ENCODE data around the gene INVS. TPM values are rescaled to one million over a fixed set of nuclear protein-coding genes. Genes with fewer than 3 reads are reported as not detected.

The INVS gene
- total and polyA plus RNA-seq, 2 of the 13 experiments (the other 11 are each of a cell fraction or from before 2014, with no cell fraction given), result 11.3 to 16.3 TPM

DNA sequence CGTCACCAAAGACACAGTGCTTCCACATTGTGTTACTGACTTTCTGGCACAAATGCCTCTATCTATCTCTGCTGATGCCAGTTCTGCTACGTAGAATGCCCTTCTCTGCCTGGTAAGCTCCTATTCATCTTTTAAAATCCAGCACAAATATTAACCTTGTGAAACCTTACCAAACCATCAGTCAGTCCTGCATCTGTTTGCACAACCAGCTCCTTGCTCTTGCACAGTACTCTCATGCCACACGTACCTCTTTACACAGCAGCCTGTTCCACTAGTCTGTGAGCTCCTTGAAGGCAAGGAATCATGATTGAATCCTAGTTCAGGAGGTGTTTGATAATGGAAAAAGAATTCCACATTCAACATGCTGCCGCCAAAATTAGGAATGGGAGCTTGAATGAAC lies 197.4 kb downstream of the INVS start (continued):
- no peak for TF ChIP-seq ZNF644 (CRISPR knock-in tag; IDR thresholded peaks at IDR 0.05; ENCODE audit: low read depth)

DNA sequence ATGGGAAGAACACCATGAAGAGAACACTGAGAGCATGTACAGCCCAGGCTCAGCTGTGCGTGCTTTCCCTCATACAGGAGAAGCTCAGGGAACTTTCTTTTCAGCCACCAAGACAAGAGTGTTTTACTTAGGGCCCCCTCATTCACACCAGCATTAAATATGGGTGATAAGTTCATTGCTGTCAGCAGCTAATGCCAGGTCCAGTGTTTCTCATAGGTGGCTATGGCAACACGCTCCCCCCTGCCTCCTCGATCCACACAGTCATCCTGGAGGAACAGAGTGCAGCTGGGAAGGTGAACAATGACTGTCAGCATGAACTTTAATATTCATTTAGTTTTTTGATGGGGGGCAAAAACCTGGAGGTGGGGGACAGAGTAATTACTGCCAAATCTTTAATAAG lies 199.3 kb downstream of the INVS start:
- TF ChIP-seq RBM22 (optimal IDR thresholded peaks at IDR 0.05; ENCODE audit: low read length) (peak; percentile 54), EZH2 (conservative IDR thresholded peaks at IDR 0.05; ENCODE audit: low read depth, low read length) (no peak), ZNF614 (CRISPR knock-in tag; IDR thresholded peaks at IDR 0.05; ENCODE audit: borderline replicate concordance) (no peak), MEIS2 (CRISPR knock-in tag; IDR thresholded peaks at IDR 0.05) (no peak), ZNF33B (CRISPR knock-in tag; IDR thresholded peaks at IDR 0.05) (no peak)
- TF ChIP-seq, protein P1, sequence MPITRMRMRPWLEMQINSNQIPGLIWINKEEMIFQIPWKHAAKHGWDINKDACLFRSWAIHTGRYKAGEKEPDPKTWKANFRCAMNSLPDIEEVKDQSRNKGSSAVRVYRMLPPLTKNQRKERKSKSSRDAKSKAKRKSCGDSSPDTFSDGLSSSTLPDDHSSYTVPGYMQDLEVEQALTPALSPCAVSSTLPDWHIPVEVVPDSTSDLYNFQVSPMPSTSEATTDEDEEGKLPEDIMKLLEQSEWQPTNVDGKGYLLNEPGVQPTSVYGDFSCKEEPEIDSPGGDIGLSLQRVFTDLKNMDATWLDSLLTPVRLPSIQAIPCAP (CRISPR knock-in tag; IDR thresholded peaks at IDR 0.05; ENCODE audit: low read depth), result no peak
- intact Hi-C loops (cut with micrococcal nuclease; ENCODE audit: unreplicated experiment), result no loop called here
- ChIA-PET POLR2A (no interaction called here), CTCF (ENCODE audit: low intra/inter-chr PET ratio, low total read pairs) (no interaction called here)
- 93% methylated on average over 3 of the region's 3 CpGs for WGBS (ENCODE audit: low lambda C conversion rate)
- ATAC-seq, result no peak
- no peak overlapping the region for H2AFZ ChIP-seq (ENCODE audit: low read length)
- peaks cover 19 to 89% of the 10 kb centered on the region in 2 experiments for H3K36me3 ChIP-seq (replicated peaks in 1 of 2; ENCODE audit: control insufficient read depth in 1 of 2, insufficient read depth in 2 of 2, low read length in 2 of 2)
- H3K27me3 ChIP-seq (ENCODE audit: control insufficient read depth in 1 of 2, insufficient read depth in 2 of 2, low read length in 2 of 2), result no peaks in the 10 kb centered on the region
- H3K79me2 ChIP-seq (ENCODE audit: insufficient read depth, low read length), result no peaks in the 10 kb centered on the region
- H3K4me3 ChIP-seq (replicated peaks in 1 of 3; ENCODE audit: insufficient read depth in 1 of 3, low read depth in 2 of 3, low read length in 3 of 3), result no peak overlapping the region
- FAIRE-seq, result no peak
- no peak overlapping the region for H3K9ac ChIP-seq (ENCODE audit: insufficient read depth, low read depth, low read length)
- BruUV-seq (replicated peaks), result no TSS peak
- H3K4me1 ChIP-seq (ENCODE audit: insufficient read depth, low read length), result peaks cover 34% of the 10 kb centered on the region
- H3K27ac ChIP-seq (ENCODE audit: extremely low read length, insufficient read depth, low read length), result no peak overlapping the region
- in situ Hi-C loops (cut with HindIII; ENCODE audit: extremely low pct_ligation_motif_present, low pct_unique_long_range_greater_than_20kb), result no loop called here
- no peak overlapping the region for H3K4me2 ChIP-seq (ENCODE audit: low read depth, low read length)
- H4K20me1 ChIP-seq (ENCODE audit: insufficient read depth, low read length), result peaks cover 6% of the 10 kb centered on the region; the same call in 1 of the 2 replicates
- no peaks in the 10 kb centered on the region for H3K9me3 ChIP-seq (ENCODE audit: low read length)
- no peak for DNase-seq (ENCODE audit: low spot score)

DNA sequence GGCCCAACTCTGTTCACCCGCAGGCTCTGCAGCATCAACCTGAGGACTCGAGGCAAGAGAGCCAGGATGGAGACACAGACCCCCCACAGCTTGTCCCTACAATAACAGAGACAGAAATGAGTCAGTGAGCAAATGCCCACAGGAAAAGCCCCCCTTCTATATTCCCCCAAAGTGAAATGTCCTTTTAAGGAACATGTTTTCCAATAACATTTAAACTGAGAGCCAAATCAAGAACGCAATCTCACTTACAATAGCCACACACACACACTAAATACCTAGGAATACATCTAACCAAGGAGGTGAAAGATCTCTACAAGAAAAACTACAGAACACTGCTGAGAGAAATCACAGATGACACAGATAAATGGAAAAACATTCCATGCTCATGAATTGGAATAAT lies 204.7 kb downstream of the INVS start:
- FAIRE-seq (no peak), DNase-seq (ENCODE audit: low spot score) (no peak), ATAC-seq (no peak)
- in situ Hi-C loops (cut with HindIII; ENCODE audit: extremely low pct_ligation_motif_present, low pct_unique_long_range_greater_than_20kb), result loop anchor here (25.0 kb wide), 1 partner anchor 266 kb away; no protein-coding TSS in a partner anchor
- Histone ChIP-seq H3K79me2 (ENCODE audit: insufficient read depth, low read length) (peaks cover 6% of the 10 kb centered on the region), H3K9ac (ENCODE audit: insufficient read depth, low read depth, low read length) (no peak overlapping the region), H3K9me3 (ENCODE audit: low read length) (no peaks in the 10 kb centered on the region), H3K4me3 (replicated peaks in 1 of 3; ENCODE audit: insufficient read depth in 1 of 3, low read depth in 2 of 3, low read length in 3 of 3) (no peak overlapping the region), H3K4me1 (ENCODE audit: insufficient read depth, low read length) (peaks cover 12% of the 10 kb centered on the region; the same call in 1 of the 2 replicates), H3K27ac (ENCODE audit: extremely low read length, insufficient read depth, low read length) (no peak overlapping the region), H3K36me3 (replicated peaks in 1 of 2; ENCODE audit: control insufficient read depth in 1 of 2, insufficient read depth in 2 of 2, low read length in 2 of 2) (peaks cover 10 to 62% of the 10 kb centered on the region in 2 experiments), H2AFZ (ENCODE audit: low read length) (no peak overlapping the region), H4K20me1 (ENCODE audit: insufficient read depth, low read length) (peaks cover 5% of the 10 kb centered on the region; the same call in 1 of the 2 replicates), H3K27me3 (ENCODE audit: control insufficient read depth in 1 of 2, insufficient read depth in 2 of 2, low read length in 2 of 2) (no peaks in the 10 kb centered on the region), H3K4me2 (ENCODE audit: low read depth, low read length) (no peak overlapping the region)
- TF ChIP-seq, protein P2, sequence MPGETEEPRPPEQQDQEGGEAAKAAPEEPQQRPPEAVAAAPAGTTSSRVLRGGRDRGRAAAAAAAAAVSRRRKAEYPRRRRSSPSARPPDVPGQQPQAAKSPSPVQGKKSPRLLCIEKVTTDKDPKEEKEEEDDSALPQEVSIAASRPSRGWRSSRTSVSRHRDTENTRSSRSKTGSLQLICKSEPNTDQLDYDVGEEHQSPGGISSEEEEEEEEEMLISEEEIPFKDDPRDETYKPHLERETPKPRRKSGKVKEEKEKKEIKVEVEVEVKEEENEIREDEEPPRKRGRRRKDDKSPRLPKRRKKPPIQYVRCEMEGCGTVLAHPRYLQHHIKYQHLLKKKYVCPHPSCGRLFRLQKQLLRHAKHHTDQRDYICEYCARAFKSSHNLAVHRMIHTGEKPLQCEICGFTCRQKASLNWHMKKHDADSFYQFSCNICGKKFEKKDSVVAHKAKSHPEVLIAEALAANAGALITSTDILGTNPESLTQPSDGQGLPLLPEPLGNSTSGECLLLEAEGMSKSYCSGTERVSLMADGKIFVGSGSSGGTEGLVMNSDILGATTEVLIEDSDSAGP (CRISPR knock-in tag; IDR thresholded peaks at IDR 0.05; ENCODE audit: borderline replicate concordance), result no peak
- TF ChIP-seq RBM22 (optimal IDR thresholded peaks at IDR 0.05; ENCODE audit: low read length), result peak; percentile 44
- TF ChIP-seq SNRNP70 (IDR thresholded peaks at IDR 0.05; ENCODE audit: low read depth, low read length), result no peak
- TF ChIP-seq ZNF33B (CRISPR knock-in tag; IDR thresholded peaks at IDR 0.05), result no peak
- TF ChIP-seq GATAD1 (CRISPR knock-in tag; IDR thresholded peaks at IDR 0.05), result no peak
- no peak for TF ChIP-seq ZNF510 (CRISPR knock-in tag; IDR thresholded peaks at IDR 0.05; ENCODE audit: low read depth)
- TF ChIP-seq REL (CRISPR knock-in tag; conservative IDR thresholded peaks at IDR 0.05), result no peak
- TF ChIP-seq DPF2 (CRISPR knock-in tag; IDR thresholded peaks at IDR 0.05; ENCODE audit: borderline replicate concordance, low read depth), result no peak
- 98% methylated on average over 2 of the region's 3 CpGs for WGBS (ENCODE audit: low lambda C conversion rate)
- CTCF ChIA-PET (ENCODE audit: low intra/inter-chr PET ratio, low total read pairs), result no interaction called here
- POLR2A ChIA-PET, result no interaction called here
- BruUV-seq (replicated peaks), result no TSS peak
- intact Hi-C loops (cut with micrococcal nuclease; ENCODE audit: unreplicated experiment), result no loop called here

Data from HepG2 (cell line).